Inflammatory macrophage treated with lipopolysaccharide for 1 hour (primary cell): ENCODE results near the gene ZNF106.

ENCODE experiments used
- DNase-seq, 2 donors: peaks; one replicate each; pipeline ENCODE4 v3.0.0-alpha.2; 2020 to 2022

ZNF106 gene

DNA sequence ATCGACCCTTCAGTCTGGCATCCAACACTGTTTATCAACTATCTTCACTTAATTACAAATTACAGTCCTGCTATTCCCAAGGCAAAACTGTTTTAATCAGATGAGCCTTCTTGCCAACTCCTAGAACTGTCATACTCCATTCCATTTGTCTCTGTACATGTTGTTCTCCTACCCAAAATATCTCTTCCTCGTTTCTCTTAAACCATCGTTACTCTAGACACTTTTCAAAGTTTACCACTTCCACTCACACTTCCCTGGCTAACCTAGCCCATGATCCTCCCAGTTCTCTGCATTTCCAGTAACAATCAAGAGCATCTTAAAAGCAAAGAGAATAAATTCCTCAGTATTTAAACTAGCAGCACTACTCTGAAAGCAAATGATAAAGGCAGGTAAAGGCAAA, 19.9 kb downstream of the ZNF106 start:
- no peak for DNase-seq

DNA sequence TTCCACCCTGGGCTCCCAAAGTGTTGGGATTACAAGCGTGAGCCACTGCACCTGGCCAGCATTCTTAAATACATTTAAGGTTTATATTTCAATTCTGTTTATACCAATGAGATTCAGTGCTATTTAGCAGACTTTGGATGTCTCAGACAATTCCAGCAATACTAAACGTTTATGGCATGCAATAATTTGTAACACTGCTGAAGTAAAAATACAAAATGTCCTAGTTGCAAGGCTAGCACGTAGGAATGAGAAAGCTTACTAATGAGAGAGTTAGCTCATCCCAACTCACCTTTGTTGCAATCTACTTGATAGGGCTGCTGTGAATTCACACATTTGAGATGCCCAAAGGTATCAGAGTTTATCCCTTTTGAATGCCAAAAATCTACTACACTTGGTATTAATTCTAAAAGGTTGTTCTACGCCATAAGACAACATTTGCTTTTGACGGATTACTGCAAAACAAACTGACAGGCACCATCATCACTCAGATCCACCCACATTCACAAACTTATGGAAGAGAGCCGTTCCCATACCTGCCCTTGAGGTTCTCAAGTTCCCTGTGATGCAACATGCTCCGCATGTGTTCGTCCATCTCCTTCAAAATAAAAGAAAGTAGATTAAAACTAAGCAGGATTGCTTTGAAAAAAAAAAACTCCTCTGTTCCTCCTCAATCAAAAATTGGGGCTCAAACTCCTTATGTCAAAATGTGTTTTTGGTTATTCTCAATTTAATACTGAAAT, 25.3 kb downstream of the ZNF106 start:
- DNase-seq: no peak

DNA sequence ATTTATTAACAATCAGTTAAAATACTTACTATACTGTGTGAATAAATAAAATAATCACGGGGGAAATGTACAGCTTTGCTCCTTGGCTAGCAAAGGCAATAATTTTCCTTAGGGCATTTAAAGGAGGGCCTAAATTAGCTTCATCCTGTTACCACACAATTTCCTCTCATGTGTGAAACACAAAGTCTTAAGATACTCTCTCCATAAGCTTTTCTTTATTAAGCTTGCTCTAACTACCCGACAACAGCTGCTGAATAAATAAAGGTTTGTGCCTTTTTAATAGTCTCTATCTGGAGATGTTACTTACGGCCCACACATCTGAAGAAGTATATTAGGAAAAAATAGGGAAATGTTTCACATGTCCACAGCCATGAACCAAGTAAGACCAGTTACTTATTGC, 29.7 kb downstream of the ZNF106 start:
- DNase-seq: no peak

DNA sequence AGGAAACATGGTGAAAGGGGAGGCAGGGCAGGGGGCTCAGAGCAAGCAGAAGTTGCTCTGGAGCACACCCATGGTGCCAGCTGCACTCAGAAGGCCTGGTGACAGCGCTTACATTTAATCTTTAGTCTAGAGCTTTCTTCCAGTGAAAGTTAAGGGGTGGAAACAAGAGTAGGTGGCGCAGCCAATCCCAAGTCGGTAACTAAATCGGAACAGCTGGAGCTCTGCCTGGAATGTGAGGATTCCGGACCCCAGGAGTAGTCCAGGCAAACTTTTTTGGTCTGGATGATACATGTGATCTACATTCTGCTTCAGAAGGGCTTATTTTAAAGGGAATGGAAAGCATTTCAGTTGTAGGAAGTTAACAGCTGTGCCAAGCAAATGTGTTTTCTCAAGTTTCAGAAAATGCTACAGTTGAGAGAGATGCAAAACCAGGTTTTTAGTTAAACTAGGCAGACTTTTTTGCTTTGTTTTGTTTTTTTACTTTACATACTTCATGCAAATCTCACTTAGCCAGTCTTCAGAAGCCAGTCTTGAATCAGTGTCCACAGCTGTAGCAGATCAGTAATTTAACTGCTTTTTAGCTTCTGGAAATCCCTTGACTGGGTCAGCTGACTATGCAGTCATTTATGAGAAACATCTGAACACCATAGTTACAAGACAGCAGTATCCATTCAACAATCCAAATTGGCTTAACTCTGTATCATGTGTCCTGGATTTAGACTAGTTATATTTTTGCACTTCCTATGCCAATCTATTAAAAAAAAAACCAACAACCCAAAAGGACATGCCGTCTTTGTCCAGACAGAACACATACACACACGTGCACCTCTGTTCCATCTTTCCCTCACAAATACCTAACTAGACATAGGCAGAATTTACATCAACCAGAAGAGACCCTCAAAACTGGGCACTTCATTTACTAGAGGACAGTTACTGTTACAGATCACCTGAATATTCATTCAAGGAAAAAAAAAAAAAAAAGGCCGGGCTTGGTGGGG, 33.2 kb downstream of the ZNF106 start:
- peak; percentile 42 to 78 for DNase-seq

DNA sequence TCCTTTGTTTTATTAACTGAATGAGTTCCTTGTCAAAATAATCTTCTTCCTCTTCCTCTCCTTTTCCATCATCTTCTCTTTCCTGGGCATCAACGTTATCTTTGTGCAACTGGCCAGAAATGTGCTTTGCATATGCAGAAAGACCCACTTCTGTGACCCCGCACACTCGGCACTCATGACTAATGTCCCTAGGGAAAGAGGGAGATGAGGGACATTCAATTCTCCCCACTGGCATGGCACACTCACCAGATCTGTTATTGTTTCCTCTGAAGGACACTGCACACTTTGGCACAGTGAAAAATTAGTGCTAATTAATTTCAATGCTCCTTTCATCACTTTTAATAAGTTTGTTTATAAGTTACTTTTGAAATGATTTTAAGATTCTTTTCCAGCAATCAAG, 34.0 kb downstream of the ZNF106 start:
- no peak for DNase-seq

DNA sequence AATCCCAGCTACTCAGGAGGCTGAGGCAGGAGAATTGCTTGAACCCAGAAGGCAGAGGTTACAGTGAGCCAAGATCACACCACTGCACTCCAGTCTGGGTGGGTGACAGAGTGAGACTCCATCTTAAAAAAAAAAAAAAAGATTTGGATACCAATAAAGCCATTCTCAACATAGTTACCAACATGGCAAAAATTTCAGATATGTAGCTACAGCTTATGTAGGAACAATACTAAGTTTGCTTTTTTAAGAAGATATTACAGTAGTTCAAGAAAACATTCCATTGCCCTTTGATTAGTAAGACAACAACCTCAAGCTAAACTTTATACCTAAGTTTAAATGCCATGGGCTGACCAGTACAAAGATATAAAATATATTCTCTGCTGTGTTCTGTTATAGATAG, 34.4 kb downstream of the ZNF106 start:
- DNase-seq: no peak

DNA sequence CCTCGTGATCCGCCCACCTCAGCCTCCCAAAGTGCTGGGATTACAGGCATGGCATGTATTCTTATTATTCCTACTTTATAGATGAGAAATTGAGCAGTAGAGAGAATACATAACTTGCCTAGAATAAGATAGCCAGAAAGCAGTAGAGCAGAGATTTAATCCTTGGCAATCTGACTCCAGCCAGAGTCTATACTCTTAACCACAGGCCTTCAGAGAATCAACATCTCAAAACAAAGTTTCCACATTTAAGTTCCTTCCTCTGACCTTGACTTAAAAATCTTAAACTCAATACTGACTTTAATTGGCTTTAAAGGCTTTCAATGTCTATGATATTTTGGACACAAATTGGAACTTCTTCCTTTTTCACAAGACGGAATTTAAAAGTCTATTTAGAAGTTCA, 37.1 kb downstream of the ZNF106 start:
- DNase-seq: no peak

DNA sequence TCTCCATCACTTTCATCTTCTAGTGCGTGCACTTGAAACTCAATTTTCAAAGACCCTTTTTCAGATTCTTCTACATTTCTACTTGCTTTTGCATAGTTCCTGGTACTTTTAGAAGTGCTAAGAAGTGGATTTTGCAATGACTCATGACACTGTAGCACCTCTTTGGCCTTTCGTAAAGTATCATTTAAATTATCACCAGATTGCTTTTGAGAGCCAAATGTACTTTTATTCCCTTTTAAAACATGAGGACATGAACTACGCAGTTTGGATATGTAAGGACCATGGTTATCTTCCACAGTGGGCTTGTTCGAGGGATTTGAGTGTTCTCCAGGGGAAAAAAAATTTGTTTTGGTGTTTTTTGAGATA, 40.5 kb downstream of the ZNF106 start:
- no peak for DNase-seq

DNA sequence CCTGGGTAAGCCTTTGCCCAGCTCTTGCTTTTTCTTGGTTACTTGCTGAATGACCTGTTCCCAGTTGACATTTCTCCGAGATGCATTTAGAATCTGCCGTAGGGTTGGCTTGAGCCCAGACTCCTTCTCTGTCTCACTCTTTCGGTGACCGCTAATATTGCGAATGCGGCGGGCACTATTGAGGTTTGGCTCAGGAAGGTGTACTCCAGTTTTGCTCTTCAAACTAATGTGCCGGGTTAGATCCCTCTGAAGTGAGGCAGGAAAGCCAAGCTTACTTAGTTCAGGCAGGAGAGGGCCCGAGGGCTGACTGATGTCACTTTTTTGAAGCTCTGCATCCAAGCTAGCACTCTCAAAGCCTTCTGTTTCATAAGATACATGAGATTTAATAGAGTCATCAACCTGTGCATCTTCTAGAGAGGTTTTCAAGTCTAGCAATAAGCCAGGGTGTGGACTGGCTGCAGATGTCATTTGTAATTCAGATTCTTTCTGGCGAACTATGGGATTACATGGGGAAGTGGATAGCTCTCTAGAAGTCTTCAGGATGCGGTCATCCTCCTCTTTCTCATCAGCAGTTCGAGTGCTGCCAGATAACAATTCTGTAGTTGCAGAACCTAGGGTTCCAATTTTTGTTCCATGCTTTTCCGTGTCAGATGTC, 41.0 kb downstream of the ZNF106 start:
- no peak for DNase-seq

DNA sequence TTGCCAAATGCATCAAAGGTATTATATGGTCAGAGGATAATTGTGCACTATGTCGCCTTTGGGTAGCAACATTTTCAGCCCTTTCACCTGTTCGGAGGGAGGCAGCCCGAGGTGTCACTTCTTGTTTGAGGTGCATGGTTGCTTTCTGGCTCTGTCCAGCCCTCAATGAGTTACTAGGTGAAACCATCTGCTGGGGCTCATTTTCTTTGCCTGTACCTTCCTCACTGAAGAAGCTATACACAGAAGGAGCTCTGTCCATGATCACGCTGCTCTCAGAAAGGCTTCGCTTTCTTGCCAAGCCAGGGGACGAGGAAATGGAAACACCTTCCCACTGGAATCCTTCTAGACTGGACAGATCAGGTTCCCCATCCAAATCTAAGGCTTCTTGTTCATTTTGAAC, 42.7 kb downstream of the ZNF106 start:
- no peak for DNase-seq

DNA sequence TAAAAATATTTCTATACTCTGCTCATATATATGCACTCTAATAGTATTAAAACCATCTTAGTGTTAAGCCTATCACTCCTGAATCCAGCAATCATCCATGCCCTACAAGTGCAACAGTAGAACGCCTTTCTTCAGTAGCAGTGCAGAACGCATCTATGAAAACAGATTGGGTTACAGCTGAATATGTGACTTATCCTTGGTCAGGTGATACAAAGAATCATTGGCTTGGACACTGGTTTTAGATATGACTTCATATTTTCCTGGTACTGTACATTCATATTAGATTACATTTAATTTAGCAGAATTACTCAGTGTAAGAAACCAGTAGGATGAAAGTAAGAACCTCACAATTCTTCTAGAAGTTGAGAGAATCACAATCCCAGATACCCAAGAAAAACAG, 43.3 kb downstream of the ZNF106 start:
- no peak for DNase-seq

DNA sequence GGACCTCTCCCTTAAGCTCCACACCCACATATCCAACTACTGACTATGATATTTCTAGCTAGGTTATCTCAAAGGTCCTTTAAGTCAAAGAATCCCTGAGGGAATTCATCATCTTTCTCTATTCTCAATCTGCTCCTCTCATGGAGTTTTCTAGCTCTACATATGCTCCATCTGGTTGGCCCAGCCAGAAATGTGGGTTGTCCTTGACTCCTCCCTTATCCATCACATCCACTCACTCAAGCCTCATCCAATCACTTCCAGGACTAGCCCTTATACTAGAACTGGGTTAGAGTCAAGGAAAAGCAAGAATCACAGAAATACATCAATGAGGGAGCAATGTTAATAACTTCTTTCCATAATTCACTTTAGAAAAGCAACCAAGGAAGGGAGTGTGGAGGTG, 45.4 kb downstream of the ZNF106 start:
- DNase-seq: no peak

DNA sequence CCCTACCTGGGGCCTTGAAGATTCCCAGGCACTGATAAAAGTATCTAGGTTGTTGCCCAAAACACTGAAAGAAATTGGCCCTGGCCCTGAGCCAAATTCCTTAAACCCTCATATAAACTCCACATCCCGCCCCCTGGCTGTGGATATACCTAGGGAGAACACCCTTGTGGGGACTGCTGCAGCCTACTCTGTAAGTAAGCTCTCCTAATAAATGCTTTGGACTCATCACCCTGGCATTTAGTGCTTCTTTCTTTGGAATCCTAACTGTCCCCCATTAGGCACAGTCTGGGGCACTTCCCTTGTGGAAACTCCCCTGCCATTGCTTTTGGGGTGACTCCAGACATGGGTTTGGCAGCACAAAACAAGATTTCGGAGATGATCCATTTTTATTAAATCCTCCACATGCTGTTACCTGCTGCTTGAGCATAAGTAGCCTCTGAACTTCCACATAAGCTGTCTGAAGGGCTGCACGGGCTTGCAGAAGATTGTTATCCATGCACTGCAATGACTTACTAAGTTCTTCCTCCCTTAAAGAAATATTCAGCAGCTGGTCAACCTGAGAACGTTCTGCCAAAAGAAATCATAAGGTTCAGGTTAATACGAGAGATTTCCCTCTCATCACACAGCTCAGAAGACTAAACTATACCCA, 46.4 kb downstream of the ZNF106 start:
- DNase-seq: no peak

DNA sequence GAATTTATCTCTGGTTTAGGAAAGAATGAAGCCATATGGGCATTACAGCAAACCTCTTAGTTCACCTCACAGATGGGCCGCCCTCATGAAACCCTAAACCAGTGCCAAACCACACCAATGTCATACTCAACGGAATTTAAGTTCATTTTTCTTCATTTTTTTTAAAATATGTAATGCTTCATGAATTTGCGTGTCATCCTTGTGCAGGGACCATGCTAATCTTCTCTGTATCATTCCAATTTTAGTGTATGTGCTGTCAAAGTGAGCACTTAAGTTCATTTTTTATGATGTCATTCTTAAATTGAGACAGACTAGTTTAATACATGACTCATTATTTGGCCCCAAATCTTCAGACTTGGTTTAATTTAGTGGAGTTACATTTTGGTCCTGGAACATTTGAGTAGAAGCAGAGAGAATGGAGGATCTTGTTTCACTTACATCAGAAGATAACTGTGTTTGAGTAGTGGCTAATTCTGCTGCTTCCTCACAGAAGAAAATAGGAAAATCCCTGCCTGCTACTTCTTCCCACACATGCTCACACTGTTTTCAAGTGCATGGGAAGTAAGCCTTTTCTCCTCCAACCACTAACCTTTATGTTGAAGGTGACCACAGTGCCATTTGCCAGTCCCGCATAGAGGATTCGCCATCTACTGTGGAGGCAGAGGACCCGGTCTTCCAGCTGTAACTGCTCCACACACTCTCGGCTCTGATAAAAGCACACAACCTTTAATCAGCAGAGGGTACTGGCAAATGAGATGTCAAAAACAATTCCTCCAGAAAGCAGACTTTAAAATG, 63.3 kb downstream of the ZNF106 start:
- DNase-seq: peak in 1 of 2 donors; percentile 44

DNA sequence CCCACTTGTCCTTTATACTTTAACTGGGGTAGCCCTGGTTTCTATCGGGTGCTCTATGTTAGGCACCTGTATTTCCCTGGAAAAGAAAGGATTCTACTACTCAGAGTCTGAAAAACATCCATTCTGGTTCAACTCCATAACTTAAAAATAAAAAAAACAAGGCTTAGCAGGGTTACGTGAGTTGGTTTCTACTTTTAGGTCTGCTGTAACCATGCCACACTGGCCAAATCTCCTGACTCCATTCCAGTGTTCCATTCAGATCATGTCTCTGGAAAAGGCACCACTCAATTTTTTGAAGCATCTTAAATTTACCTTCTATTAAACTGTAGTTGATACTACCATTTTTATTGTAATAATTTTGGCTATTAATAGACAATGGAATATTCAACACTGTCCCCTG, 69.6 kb downstream of the ZNF106 start:
- no peak for DNase-seq

DNA sequence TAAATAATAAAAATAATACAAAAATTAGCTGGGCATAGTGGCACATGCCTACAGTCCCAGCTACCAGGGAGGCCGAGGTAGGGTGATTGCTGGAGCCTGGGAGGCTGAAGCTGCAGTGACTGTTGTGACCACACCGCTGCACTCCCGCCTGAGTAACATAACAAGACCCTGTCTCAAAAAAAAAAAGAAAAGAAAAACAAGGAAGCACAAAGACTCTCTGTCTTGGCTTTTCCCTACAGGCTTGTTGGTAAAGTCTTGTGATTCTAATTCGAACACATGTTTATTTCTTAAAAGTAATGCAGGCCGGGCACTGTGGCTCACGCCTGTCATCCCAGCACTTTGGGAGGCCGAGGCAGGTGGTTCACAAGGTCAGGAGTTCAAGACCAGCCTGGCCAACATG, 71.6 kb downstream of the ZNF106 start:
- no peak for DNase-seq

DNA sequence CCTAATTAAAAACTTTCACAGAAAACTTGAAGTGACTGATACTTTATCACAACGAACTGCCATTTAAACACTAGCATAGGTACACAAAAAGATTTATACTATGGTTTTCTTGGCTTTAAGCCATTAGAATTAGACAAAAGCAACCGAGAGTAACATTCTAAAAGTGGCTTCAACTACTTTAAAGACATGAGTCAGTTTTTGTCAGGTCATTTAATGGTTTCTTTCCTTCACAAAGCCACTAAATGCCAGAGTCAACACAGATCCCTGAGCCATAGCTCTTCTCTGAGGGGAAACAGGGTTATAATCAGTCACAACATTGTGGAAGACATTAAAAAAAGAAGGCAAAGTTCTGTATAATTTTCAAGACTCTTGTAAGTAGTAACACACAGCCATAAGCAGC, 77.0 kb downstream of the ZNF106 start:
- no peak for DNase-seq

DNA sequence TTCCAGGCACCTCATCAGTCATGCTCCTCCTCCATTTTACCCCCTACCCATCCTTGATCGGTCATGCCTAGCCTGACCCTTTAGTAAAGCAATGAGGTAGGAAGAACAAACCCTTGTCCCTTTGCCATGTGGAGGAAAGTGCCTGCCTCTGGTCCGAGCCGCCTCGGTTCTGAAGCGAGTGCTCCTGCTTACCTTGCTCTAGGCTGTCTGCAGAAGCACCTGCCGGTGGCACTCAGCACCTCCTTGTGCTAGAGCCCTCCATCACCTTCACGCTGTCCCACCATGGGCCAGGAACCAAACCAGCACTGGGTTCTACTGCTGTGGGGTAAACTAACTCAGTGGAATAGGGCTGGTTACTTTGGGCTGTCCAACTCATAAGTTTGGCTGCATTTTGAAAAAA, 79.1 kb downstream of the ZNF106 start:
- no peak for DNase-seq

DNA sequence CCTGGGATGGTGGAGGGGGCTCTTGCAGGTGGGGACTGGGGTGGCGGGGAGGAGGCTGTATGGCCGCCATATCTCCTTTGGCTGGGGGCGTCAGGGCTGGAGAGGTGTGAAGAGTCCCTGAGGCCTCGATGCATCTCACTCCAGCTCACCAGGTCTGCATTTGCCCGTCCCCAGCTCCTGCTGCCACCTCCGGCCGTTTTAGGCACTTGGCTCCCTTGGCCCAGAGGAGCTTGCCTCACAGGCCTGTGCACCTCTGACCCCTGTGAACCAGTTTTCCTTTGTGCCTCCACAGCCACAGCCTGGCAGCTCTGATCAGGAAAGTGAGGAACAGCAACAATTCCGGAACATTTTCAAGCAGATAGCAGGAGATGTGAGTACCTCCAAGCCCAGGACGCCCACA, 81.9 kb downstream of the ZNF106 start:
- DNase-seq: no peak

DNA sequence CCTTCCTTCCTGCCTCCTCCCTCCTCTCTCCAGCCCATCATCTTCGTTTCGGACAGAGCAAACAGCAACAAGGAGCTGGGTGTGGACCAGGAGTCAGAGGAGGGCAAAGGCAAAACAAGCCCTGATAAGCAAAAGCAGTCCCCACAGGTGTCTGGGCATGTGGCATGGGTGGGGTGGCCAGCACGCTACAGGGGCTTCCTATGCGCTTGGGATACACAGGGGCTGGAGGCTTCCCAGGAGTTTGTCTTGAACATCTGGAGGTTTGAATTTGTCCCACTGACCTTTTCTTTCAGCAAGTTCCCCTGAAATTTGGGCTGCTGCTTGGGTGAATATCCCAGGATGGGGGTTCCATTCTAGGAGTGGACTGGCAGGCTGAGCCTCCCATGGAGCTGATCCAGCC, 82.8 kb downstream of the ZNF106 start:
- DNase-seq: no peak

DNA sequence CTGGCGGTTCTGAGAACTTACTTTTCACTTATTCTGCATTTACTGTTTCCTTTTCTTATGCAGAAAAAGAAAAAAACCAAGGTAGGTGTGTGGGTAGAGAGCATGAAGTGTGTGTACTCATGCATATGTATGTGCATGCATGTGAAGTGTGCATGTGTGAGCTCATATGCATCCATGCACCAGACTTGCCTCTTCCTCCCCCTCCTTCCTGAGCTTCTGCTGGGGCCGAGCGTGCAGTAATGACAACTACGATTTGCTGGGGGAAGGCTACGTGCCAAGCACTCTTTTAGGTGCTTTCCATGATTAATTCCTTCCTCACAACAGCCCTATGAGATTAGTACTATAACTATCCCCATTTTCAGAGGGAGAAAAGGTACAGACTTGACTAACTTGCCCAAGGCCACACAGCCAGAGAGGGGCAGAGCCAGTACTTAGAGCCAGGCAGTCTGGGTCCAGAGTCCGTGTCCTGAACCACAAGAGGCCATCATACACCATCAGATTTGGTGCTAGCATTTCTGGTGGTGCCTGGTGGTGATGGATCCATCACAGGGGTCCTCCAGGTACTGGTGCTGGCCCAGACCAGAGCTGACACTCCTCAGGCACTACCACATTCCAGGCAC, 85.0 kb downstream of the ZNF106 start:
- DNase-seq: peak in 1 of 2 donors; percentile 16
